Posterior vena cava (tissue), 2 donors: ENCODE measurements around the gene DCST1. TPM values are rescaled to one million over a fixed set of nuclear protein-coding genes. Genes with fewer than 3 reads are reported as not detected.
A peak's percentile ranks its signal among the peaks of the same experiment; 100 is the strongest.

Experiments used
- DNase-seq: peaks from one replicate; pipeline ENCODE4 v3.0.0-alpha.2; 2020; ENCODE audit warnings: low spot score
- intact Hi-C, 2 donors: fragments of 100-400 bp; cut with DNase I; formaldehyde crosslinking; loops; one replicate each; pipeline versions ENCODE4 v1.14.1 to v1.14.2; 2022 to 2023
- total RNA-seq, 2 donors: library from RNA; stranded (reverse); fragmentation: NEBNext Ultra II Directional; extraction: Animal tissue kit (Norgen Biotek cat#: 25700); gene quantifications; one replicate each; pipeline ENCODE4 v1.2.1, GENCODE V29; 2021
- donor health status: DM: yes; HTN: yes; CAD: no.
- donor health status: DM: yes; HTN: yes; CAD: no.

The DCST1 gene
- total RNA-seq, 2 donors from 2014 or later, result not detected

DNA sequence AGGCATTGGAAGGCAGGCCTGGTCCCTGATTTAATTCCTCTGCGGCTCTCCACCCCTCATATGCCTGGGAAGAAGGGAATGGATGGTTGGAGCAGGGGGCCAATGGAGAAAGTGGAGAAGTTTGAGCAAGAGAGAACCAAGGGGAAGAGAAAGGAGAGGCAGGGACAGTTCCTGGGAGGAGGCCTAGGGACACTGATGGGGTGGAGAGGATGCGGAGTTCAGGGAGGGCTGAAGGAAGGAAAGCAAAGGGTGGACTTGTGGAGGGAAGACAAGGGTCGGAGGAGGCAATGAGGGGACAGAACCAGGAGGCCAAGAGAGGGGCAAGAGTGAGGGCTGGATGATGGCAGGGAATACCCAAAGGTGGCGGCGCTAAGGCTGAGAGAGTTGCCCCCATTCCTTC, 23.9 kb upstream of the DCST1 start:
- DNase-seq, result no peak
- intact Hi-C loops, result loop anchor here in 1 of 2 donors (5.0 kb wide), 1 partner anchor 47 kb away; the partner anchor contains the start of gene PYGO2

GRCh38 chr1:155010211-155010918, 23.3 kb upstream of the DCST1 start:
- intact Hi-C loops, result no loop called here
- DNase-seq, result no peak

- no peak for DNase-seq
- intact Hi-C loops, result no loop called here
These were observed 22.6 kb upstream of the DCST1 start for GRCh38 chr1:155011004-155011416.

GRCh38 chr1:155011437-155012025, 22.1 kb upstream of the DCST1 start:
- no peak for DNase-seq
- intact Hi-C loops, result no loop called here

GRCh38 chr1:155012026-155012546, 21.5 kb upstream of the DCST1 start:
- DNase-seq, result peak; percentile 93
- intact Hi-C loops, result no loop called here

GRCh38 chr1:155012776-155013602, 20.6 kb upstream of the DCST1 start:
- no peak for DNase-seq
- intact Hi-C loops, result no loop called here

GRCh38 chr1:155013632-155014031, 20.0 kb upstream of the DCST1 start:
- no peak for DNase-seq
- intact Hi-C loops, result no loop called here

- DNase-seq, result no peak
- intact Hi-C loops, result no loop called here
These were observed 18.7 kb upstream of the DCST1 start for GRCh38 chr1:155014709-155015508.

DNA sequence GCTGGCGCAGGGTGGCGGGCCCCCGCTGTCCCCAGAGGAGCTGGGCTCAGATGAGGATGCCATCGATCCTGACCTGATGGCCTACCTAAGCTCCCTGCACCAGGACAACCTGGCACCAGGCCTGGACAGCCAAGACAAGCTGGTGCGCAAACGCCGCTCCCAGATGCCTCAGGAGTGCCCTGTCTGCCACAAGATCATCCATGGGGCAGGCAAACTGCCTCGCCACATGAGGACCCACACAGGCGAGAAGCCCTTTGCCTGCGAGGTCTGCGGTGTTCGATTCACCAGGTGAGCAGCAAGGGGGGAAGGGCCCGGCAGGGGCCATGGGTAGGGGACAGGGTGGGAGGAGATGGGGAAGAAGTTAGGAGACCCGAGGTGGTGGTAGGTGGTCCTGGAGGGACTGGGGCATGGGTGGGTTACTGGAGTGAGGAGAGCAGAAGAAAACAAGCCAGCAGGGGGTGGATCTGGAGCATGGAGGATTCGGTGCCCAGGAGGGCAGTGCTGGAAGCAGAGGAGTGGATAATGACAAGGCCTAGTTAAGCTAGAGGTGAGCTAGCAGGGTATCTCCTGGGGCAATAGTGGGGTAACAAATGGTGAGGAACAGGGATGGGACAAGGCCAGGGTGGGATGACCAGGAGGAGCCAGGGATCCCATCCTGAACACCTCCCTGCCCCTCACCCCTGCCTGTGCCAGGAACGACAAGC, 17.9 kb upstream of the DCST1 start:
- no peak for DNase-seq
- intact Hi-C loops, result no loop called here

- no peak for DNase-seq
- intact Hi-C loops, result no loop called here
These were observed 17.3 kb upstream of the DCST1 start for GRCh38 chr1:155016231-155016831.

- intact Hi-C loops, result no loop called here
- DNase-seq, result peak; percentile 97
These were observed 16.3 kb upstream of the DCST1 start for GRCh38 chr1:155017041-155017945.

- no peak for DNase-seq
- intact Hi-C loops, result loop anchor here in 1 of 2 donors (2.0 kb wide), 1 partner anchor 41 kb away; no protein-coding TSS in a partner anchor
These were observed 15.7 kb upstream of the DCST1 start for GRCh38 chr1:155017946-155018316.

DNA sequence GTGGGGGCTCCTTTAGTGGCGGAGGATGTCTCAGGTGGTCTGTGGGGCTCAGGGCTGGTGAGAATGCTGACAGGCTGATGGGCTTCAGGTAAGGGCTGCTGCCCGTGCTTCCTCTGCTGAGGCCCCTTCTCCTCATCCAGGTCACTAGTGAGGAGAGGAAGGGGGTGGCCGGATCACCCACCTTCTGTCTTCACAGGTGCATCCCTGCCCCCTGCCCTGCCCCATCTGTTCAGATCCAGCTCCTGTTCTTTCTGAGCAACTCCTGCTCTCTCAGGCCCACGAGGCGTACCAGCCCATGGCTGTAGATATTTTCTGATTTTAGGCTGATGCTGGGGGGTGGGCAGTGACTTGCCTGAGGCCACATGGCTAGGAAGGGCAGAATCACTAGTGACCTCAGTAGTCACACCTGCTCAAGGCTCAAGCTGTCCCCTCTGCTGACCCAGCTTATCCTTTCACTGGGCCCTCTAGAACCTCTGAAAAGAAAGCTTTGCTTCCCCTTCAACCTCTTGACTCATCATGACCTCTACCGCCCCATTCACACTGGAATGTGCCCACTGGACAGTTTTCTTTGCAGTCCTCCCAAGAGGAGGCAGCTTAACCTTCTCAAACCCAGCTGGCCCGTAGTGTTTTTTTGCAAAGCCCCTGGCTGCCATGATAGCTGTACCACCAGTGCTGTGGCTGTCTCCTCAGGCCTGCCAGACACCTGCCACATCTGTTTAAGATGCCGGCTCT, 14.8 kb upstream of the DCST1 start:
- no peak for DNase-seq
- intact Hi-C loops, result loop anchor here in 1 of 2 donors (2.0 kb wide), 1 partner anchor 42 kb away; no protein-coding TSS in a partner anchor

DNA sequence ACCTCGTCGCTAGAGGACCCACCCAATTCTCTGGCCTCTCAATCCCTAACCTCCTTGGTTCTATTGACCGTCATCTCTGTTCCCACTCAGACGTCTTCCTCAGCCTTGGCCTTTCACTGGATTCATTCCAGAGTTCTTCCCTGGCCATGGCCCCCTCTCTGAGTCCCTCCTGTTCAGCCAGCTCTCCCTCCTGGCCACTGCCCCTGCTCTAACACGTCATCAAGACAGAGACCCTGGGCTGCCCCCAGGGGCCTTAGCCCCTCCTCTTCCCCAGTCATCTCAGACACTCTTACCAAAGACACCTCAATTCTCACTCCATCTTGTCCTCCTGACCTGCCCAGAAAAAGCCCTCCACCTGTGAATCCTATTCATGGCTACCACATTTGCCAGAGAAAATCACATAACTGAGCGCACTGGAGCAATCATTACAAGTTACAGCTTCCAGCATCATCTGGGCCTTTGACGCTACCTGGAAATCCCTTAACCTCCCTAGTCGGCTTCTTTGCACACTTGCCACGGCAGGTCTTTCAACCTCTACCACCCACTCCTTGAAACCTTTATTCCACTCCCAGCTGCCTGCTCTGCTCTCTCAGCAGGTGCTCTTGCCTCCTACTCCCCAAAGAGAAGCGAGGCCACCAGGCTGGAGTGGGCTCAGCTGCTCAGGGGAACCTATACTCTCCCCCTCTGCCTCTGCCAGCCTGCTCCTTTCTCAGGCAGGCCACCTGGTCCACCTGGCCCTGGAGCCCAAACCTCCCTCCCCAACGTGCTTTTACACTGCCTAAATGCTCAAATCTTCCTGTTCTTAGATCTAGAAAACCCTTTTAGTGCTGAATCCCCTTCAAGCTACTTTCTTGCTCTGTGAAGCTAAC, 14.0 kb upstream of the DCST1 start:
- no peak for DNase-seq
- intact Hi-C loops, result loop anchor here in 1 of 2 donors (2.0 kb wide), 1 partner anchor 43 kb away; no protein-coding TSS in a partner anchor

DNA sequence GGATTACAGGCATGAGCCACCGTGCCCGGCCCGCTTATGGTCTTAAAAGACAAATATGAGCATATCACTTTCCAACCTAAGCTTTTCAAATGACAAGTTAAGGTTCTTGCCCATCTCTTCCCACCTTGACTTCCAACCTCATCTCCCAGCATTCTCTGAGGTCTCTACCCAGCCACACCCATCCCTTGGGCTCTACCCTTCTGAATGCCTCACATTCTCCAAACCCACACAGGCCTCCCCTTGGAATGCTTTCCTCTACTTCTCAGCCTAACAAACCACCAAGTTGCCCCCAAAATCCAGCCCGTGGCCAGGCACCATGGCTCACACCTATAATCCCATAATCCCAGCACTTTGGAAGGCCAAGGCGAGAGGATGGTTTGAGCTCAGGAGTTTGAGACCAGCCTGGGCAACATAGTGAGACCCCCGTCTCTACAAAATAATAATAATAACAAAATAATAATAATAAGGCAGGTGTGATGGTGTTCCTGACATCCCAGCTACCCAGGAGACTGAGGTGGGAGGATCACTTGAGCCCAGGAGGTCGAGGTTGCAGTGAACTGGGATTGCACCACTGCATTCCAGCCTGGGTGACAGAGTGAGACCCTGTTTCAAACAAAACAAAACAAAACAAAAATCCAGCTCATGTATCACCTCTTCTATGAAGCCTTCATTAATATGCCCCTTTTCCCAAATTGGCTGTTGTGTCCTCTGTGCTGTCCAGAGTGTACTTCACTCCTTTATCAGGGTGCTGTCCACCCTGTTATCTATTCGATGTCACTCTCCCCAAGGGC, 11.3 kb upstream of the DCST1 start:
- no peak for DNase-seq
- intact Hi-C loops, result loop anchor here in 1 of 2 donors (2.0 kb wide), 1 partner anchor 20 kb away; no protein-coding TSS in a partner anchor
